NCI-H2107 (cell line): Measurements from ENCODE around the gene ZBTB20.

Source experiments
- DNase-seq: peaks from one replicate; lab custom pipeline; 2025; lab: John Stamatoyannopoulos, UW

Gene ZBTB20

DNA sequence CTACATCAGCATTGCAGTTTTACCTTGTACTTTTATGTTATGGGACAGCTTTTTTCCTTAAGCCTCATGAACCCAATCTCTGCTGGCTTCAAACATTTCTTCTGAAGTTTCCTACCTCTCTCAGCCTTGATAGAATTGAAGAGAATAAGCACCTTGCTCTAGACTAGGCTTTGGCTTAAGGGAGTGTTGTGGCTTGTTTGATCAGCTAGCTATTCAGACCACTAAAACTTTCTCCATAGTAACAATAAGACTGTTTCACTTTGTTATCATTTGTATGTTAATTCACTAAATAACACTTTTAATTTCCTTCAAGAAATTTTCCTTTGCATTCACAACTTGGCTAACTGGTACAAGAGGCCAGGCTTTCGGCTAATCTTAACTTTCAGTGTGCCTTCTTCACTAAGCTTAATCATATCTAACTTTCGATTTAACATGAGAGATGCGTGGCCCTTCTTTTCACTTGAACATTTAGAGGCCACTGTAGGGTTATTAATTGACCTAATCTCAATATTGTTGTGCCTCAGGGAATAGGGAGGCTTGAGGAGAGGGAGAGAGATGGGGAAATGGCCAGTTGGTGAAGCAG, 861.3 kb downstream of the ZBTB20 start:
- no peak for DNase-seq

DNA sequence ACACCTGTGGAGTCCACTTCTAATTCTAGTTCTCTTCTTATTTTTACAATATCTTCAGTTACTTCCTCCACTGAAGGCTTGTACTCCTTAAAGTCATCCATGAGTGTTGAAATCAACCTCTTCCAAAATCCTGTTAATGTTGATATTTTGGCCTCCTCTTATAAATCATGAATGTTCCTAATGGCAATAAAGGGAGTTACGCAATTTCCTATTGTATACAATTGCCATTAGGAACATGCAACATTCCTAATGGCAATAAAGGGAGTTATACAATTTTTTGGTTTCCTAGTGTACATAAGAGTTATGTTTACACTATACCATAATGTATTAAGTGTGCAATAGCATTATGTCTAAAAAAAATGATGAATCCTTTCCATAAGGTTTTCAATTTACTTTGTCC, 862.4 kb downstream of the ZBTB20 start:
- no peak for DNase-seq
